CD4-positive, CD25-positive, alpha-beta regulatory T cell (primary cell): ENCODE results near the gene ALKBH4. TPM values are rescaled to one million over a fixed set of nuclear protein-coding genes. Genes with fewer than 3 reads are reported as not detected.
A peak's percentile ranks its signal among the peaks of the same experiment; 100 is the strongest.
"Not testable (repeated sequence)": the region's sequence is repeated elsewhere in the genome, so short reads cannot be mapped to it uniquely, and the experiment has no call there.

Experiments used
- ATAC-seq, 2 donors: fragments of 150-1000 bp; cut with Tn5 transposase; one replicate each; pipeline ENCODE4 v1.10.0; 2021; ENCODE audit warnings: low read depth in 2 of 2, moderate number of reproducible peaks in 2 of 2, moderate library complexity in 1 of 2
- DNase-seq, 3 donors: peaks; one replicate each; pipeline versions ENCODE4 v3.0.0 to v3.0.0-alpha.2; 2012 to 2022; ENCODE audit warnings: mixed read lengths in 1 of 3
- H3K27ac ChIP-seq: one replicate; pipeline ENCODE4 v1.7.0; 2013; ENCODE audit warnings: mild to moderate bottlenecking, low read length; ENCODE audit not compliant: insufficient read depth, poor library complexity, severe bottlenecking
- H3K27me3 ChIP-seq: one replicate; pipeline ENCODE4 v1.7.0; 2013; ENCODE audit warnings: low read length; ENCODE audit not compliant: control insufficient read depth, insufficient read depth
- H3K36me3 ChIP-seq: one replicate; pipeline ENCODE4 v1.7.0; 2013; ENCODE audit warnings: mild to moderate bottlenecking, low read length, moderate library complexity; ENCODE audit not compliant: control insufficient read depth, insufficient read depth
- H3K4me1 ChIP-seq: 2 replicates; pipeline ENCODE4 v1.7.0; 2013; ENCODE audit warnings: mild to moderate bottlenecking, low read length; ENCODE audit not compliant: insufficient read depth, control insufficient read depth, poor library complexity, severe bottlenecking
- H3K4me3 ChIP-seq: one replicate; pipeline ENCODE4 v1.7.0; 2013; ENCODE audit warnings: low read depth, mild to moderate bottlenecking, low read length, moderate library complexity
- H3K9me3 ChIP-seq, 2 experiments: 1 replicate in 1 of 2; 2 replicates in 1 of 2; pipeline ENCODE4 v1.7.0; 2013; ENCODE audit warnings: low read length in 2 of 2, mild to moderate bottlenecking in 1 of 2, moderate library complexity in 1 of 2; ENCODE audit not compliant: control insufficient read depth in 2 of 2
- H3K27ac Mint-ChIP-seq, 3 donors: one replicate each; pipeline ENCODE4 v1.8.0; 2020 to 2022; ENCODE audit warnings: mild to moderate bottlenecking in 3 of 3, mixed read lengths in 3 of 3, moderate library complexity in 2 of 3
- H3K27me3 Mint-ChIP-seq: one replicate; pipeline ENCODE4 v1.8.0; 2022; ENCODE audit warnings: mild to moderate bottlenecking, mixed read lengths
- H3K36me3 Mint-ChIP-seq: one replicate; pipeline ENCODE4 v1.8.0; 2020; ENCODE audit warnings: mixed read lengths
- H3K4me1 Mint-ChIP-seq, 4 donors: one replicate each; pipeline ENCODE4 v1.8.0; 2020 to 2022; ENCODE audit warnings: mixed read lengths in 4 of 4, mild to moderate bottlenecking in 1 of 4
- H3K4me3 Mint-ChIP-seq, 4 donors: one replicate each; pipeline ENCODE4 v1.8.0; 2020 to 2022; ENCODE audit warnings: mild to moderate bottlenecking in 4 of 4, mixed read lengths in 4 of 4, moderate library complexity in 3 of 4
- H3K9me3 Mint-ChIP-seq, 7 donors: one replicate each; pipeline ENCODE4 v1.8.0; 2020 to 2022; ENCODE audit warnings: mixed read lengths in 7 of 7, mild to moderate bottlenecking in 3 of 7, moderate library complexity in 2 of 7
- polyA plus RNA-seq, 4 donors: library from polyadenylated mRNA; unstranded; fragments of 300-500 nt; fragmentation: Illumina TruSeq; gene quantifications; one replicate each; pipeline ENCODE4 v1.2.3, GENCODE V29; 2021
- total RNA-seq: library from RNA; stranded (reverse); gene quantifications from one replicate; pipeline ENCODE4 v1.2.3, GENCODE V29; 2022

Gene ALKBH4
- total and polyA plus RNA-seq, 5 donors from 2014 or later = 7.4 to 20.6 (median 18.5) TPM

DNA sequence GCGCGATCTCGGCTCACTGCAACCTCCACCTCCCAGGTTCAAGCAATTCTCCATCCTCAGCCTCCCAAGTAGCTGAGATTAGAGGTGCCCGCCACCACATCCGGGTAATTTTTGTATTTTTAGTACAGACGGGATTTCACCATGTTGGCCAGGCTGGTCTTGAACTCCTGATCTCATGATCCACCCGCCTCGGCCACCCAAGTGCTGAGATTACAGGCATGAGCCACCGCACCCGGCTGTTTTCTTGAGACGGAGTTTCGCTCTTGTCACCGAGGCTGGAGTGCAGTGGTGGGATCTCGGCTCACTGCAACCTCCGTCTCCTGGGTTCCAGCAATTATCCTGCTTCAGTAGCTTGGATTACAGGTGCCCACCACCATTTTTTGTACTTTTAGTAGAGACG is 33.7 kb upstream of the ALKBH4 start:
- H3K27me3 ChIP-seq, H3K4me3 Mint-ChIP-seq, H3K4me3 ChIP-seq, ATAC-seq, H3K9me3 Mint-ChIP-seq, H3K36me3 Mint-ChIP-seq, H3K27me3 Mint-ChIP-seq, H3K36me3 ChIP-seq, H3K4me1 ChIP-seq, H3K27ac ChIP-seq, H3K4me1 Mint-ChIP-seq, H3K27ac Mint-ChIP-seq, DNase-seq, H3K9me3 ChIP-seq: not testable (repeated sequence)

DNA sequence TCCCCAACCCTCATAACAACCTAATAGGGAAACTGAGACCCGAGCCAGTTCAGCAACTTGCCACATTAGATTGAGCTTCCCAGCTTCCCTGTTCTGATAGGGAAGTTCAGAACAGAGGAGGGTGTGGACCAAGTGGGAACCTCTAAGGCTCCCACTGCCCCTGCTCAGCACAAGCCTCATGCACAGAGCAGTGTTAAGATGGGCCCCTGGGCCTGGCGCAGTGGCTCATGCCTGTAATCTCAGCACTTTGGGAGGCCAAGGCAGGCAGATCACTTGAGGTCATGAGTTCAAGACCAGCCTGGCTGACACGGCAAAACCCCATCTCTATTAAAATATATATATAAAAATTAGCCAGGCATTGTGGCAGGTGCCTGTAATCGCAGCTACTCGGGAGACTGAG is 32.6 kb upstream of the ALKBH4 start:
- not testable (repeated sequence) for H3K36me3 Mint-ChIP-seq, H3K4me3 Mint-ChIP-seq, H3K9me3 ChIP-seq, H3K4me3 ChIP-seq, H3K4me1 Mint-ChIP-seq, H3K27me3 Mint-ChIP-seq, H3K27ac Mint-ChIP-seq, H3K9me3 Mint-ChIP-seq, ATAC-seq, H3K27me3 ChIP-seq, H3K27ac ChIP-seq, H3K36me3 ChIP-seq, DNase-seq, H3K4me1 ChIP-seq

DNA sequence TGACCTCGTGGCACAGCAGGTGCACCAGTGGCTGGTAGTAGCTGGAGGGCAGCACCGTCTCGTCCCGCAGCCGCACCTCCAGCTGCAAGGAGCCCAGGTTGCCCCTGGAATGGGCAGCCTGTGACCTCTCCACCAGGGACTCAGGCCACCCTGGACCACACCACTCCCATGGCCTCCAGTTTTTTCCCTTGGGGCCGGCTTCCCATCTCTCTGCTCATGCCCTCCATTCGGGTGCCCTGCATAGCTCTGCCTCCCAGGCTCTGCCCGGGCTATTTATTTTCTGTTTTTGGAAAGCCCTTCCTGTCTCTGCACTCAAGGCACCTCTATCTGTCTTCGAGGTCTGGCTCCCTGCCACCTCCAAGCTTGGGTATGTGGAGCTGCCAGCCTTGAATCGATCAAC is 32.2 kb upstream of the ALKBH4 start:
- H3K9me3 Mint-ChIP-seq, H3K4me1 ChIP-seq, DNase-seq, H3K4me1 Mint-ChIP-seq, H3K36me3 Mint-ChIP-seq, H3K27ac ChIP-seq, H3K27me3 Mint-ChIP-seq, ATAC-seq, H3K27ac Mint-ChIP-seq, H3K4me3 Mint-ChIP-seq, H3K9me3 ChIP-seq, H3K36me3 ChIP-seq, H3K4me3 ChIP-seq, H3K27me3 ChIP-seq: not testable (repeated sequence)

DNA sequence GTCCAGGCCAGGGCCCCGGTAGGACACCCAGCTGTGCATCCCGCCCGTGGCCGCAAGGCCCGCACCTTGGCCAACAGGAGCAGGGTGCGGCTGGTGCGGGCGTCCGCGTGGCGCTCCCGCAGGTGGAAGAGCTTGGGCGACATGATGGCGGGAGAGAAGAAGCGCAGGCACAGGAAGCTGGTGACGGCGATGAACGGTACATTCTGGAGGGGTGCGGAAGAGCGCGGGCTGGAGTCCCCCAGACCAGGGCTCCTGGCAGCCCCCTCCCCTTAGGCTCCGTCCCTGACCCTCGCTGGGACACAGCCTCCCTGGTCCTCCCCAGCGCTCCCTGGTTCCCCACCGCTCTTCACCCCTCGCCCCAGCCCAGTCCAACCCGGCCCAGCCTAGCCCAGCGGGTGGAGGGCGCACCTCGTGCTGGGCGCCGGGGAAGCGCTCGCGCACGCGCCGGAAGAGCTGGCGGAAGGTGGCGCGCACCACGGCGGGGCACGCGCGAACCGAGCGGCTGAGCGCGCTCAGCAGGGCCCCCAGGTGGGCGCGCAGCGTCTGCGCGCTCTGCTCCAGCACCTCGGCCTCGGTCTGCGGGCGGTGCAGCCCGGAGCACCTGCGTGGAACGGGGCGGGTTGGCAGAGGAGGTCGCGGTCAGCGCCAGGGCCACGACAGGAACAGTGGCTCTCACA is 29.9 kb upstream of the ALKBH4 start:
- H3K4me3 Mint-ChIP-seq, H3K36me3 ChIP-seq, H3K4me3 ChIP-seq, H3K9me3 Mint-ChIP-seq, H3K27me3 Mint-ChIP-seq, H3K27me3 ChIP-seq, H3K27ac Mint-ChIP-seq, H3K27ac ChIP-seq, H3K4me1 Mint-ChIP-seq, H3K9me3 ChIP-seq, DNase-seq, H3K36me3 Mint-ChIP-seq, H3K4me1 ChIP-seq: not testable (repeated sequence)
- peak; percentile 77 to 82 for ATAC-seq

DNA sequence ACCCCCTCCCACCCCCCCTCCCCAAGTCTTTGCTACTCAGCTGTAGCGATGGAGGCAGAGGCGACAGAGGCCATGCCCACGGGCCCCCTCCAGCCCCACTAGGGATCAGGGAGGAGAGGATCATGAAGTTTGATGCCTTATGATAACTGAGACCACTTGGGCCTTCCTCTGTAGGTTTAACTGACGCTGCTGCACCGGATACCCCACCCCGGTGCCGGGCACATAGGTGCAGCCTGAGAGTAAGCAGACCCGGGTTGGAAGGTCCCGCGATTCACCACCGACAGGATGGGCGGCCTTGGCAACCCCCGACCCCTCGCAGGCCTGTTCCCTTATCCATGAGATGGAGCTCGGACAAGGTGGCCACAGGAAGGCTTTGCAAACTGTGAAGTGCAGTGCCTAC is 29.4 kb upstream of the ALKBH4 start:
- peak in 1 of 3 donors; percentile 49 for DNase-seq
- not testable (repeated sequence) for H3K4me1 ChIP-seq, H3K27me3 ChIP-seq, H3K27ac Mint-ChIP-seq, H3K9me3 ChIP-seq, H3K27ac ChIP-seq, H3K4me3 ChIP-seq, H3K27me3 Mint-ChIP-seq, H3K4me1 Mint-ChIP-seq, H3K9me3 Mint-ChIP-seq, H3K36me3 ChIP-seq, H3K36me3 Mint-ChIP-seq
- ATAC-seq = peak in 1 of 2 donors; percentile 12
- peak overlapping the region in 1 of 4 donors; percentile 29 for H3K4me3 Mint-ChIP-seq

DNA sequence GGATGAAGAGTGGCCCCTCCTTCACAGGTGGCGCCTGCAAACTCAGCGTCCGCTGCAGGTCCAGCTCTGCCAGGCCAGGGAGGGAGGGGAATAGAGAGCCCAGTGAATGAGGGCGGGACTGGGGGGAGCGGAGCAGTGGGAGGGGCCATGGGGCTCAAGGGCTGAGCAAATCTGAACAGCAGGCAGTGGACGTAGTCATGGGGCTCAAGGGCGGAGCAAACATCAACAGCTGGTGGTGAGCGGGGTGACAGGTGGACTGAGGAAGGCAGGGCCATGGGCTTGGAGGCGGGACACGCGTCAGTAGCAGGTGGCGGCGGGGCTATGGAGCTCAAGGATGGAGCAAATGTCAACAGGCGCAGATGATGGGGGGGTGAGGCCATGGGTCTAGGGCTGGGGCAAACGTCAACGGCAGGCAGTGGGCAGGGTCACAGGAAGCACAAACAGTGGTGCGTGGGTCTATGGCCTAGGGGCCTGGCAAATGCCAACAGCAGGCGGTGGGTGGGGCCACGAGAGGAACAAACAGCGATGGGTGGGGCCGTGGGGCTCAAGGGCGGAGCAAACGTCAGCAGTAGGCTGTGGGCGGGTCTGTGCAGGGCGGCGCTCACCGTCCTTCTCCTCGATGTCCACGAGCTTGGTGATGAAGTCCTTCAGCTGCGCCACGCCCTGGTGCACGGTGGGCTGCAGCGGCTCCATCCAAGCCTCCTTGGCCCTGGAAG is 28.7 kb upstream of the ALKBH4 start:
- not testable (repeated sequence) for H3K4me3 ChIP-seq, H3K27me3 ChIP-seq, H3K27ac ChIP-seq, H3K4me1 ChIP-seq, H3K9me3 Mint-ChIP-seq, H3K4me1 Mint-ChIP-seq, H3K9me3 ChIP-seq, H3K27ac Mint-ChIP-seq, H3K27me3 Mint-ChIP-seq, H3K36me3 Mint-ChIP-seq, H3K36me3 ChIP-seq
- ATAC-seq (peak; percentile 28 to 43), DNase-seq (peak in 2 of 3 donors; percentile 27 to 53)
- H3K4me3 Mint-ChIP-seq = peak overlapping the region in 1 of 4 donors; percentile 65

DNA sequence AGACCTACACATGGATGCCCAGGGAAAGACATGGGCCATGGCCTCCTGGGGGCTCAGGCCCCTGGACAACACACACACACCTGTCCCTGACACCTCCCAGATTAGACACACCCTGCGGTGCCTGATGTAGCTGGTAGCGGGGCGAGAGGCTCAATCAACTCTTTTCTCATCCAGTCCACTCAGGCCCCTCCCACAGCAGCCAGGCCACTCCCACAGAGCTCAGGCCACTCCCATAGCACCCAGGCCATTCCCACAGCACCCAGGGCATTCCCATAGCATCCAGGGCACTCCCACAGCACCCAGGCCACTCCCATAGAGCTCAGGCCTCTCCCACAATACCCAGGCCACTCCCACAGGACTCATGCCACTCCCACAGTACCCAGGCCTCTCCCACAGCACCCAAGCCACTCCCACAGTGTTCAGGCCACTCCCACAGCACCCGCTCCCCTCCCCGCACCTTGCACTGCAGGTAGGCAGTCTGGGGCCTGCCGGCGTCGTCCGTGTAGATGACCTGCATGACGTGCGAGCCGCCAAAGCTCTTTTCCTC is 25.9 kb upstream of the ALKBH4 start:
- ATAC-seq (peak; percentile 33 to 35), DNase-seq (peak in 2 of 3 donors; percentile 36 to 51)
- not testable (repeated sequence) for H3K9me3 ChIP-seq, H3K27ac Mint-ChIP-seq, H3K4me1 ChIP-seq, H3K36me3 ChIP-seq, H3K4me3 ChIP-seq, H3K4me3 Mint-ChIP-seq, H3K4me1 Mint-ChIP-seq, H3K27me3 ChIP-seq, H3K27me3 Mint-ChIP-seq, H3K36me3 Mint-ChIP-seq, H3K27ac ChIP-seq, H3K9me3 Mint-ChIP-seq

DNA sequence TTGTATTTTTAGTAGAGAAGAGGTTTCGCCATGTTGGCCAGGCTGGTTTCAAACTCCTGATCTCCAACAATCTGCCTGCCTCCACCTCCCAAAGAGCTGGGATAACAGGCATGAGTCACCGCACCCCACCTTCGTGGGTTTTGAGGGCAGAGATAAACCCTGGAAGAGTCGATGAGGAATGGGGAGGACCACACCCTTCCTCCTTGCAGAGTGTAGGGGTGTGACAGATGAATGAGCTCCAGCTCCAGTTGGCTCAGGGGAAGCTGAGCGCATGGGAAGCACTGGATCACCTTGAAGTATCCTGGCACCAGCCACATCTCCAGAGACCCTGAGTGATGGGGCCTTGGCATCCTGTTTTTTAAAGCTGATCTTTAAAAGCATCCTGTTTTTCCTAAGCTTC is 19.7 kb upstream of the ALKBH4 start:
- H3K36me3 Mint-ChIP-seq, H3K27me3 ChIP-seq, H3K4me1 ChIP-seq, H3K27ac ChIP-seq, H3K9me3 ChIP-seq, H3K27me3 Mint-ChIP-seq, H3K36me3 ChIP-seq, H3K4me1 Mint-ChIP-seq, H3K4me3 Mint-ChIP-seq, H3K4me3 ChIP-seq, H3K27ac Mint-ChIP-seq, ATAC-seq, DNase-seq, H3K9me3 Mint-ChIP-seq: not testable (repeated sequence)
